ENCODE measurements around the gene RASSF3. TPM values are rescaled to one million over a fixed set of nuclear protein-coding genes. Genes with fewer than 3 reads are reported as not detected.

Gene RASSF3, protein sequence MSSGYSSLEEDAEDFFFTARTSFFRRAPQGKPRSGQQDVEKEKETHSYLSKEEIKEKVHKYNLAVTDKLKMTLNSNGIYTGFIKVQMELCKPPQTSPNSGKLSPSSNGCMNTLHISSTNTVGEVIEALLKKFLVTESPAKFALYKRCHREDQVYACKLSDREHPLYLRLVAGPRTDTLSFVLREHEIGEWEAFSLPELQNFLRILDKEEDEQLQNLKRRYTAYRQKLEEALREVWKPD
- total RNA-seq (2014; rRNA removed): 13.4 and 19.1 TPM in 2 replicates
- percentile 51 among the genes with signal in this experiment for Bru-seq, nascent RNA
- percentile 56 among the genes with signal in this experiment for BruChase-seq, experiment 1, labeled RNA remaining after a 6-hour chase
- percentile 52 among the genes with signal in this experiment for BruChase-seq, experiment 2, labeled RNA remaining after a 2-hour chase
- long read RNA-seq, transcript RASSF3-204 (5 exons, 3,492 nt): major isoform, 22 of 31 reads
- long read RNA-seq, partial matches to known transcripts: 2 of 31 reads
- long read RNA-seq, other reads (novel, unspliced or antisense): 6 of 31 reads

DNA sequence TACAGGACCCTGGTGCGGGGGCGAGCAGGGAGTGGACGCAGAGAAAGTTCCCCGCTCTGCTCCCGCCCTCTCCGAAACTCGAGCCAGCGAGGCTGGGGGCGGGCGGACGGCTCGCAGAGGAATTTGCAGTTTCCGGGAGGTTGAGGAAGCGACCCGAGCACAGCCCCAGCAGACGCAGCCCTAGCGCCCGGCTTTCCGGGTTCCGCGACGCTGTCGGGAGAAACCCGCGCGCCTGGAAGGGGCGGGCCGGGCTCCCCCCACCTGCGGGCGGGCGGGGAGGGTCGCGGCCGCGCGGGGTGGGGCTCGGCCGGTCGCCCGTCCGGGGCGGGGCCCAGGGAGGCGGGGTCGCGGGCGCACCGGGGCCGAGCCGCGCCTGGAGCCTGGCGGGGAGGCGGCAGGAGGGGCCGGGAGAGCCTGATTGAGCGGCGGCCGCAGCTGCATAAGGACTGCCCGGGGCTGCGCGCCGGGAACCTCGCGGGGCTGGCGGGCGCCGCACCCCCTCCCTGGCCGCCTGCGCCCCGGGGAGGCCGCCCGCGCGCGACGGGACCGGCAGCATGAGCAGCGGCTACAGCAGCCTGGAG lies at the start of gene RASSF3:
Gene RASSF3, plus strand, starts transcription at position 417 of the 581 bp plus-strand sequence. Its CDS starts 138 bp downstream, at position 555.
- Histone ChIP-seq H3F3A (ENCODE audit: low read length, unreplicated experiment) (peaks cover 4% of the 10 kb centered on the region), H3K79me2 (ENCODE audit: low read length) (peaks cover 47% of the 10 kb centered on the region), H3K9me3 (ENCODE audit: low read length) (no peaks in the 10 kb centered on the region), H3K27me3 (ENCODE audit: low read length) (no peaks in the 10 kb centered on the region), H4K20me1 (ENCODE audit: low read length) (0 out of 2 replicates have a peak, but pooled peaks cover 7% of the 10 kb centered on the region), H3K36me3 (ENCODE audit: low read depth, low read length) (no peaks in the 10 kb centered on the region), H2AFZ (ENCODE audit: low read length) (peak within 1 kb of the TSS; percentile 75), H3K4me1 (ENCODE audit: insufficient read depth, low read length) (peaks cover 10% of the 10 kb centered on the region; the same call in 1 of the 2 replicates), H3K9ac (ENCODE audit: low read length) (peak within 1 kb of the TSS; percentile 83), H3K4me2 (ENCODE audit: low read length) (peak within 1 kb of the TSS; percentile 99), H3K27ac (ENCODE audit: low read length) (peak within 1 kb of the TSS; percentile 78), H3K4me3 (ENCODE audit: low read length) (peak within 1 kb of the TSS; percentile 80), H3K9me2 (replicated peaks; ENCODE audit: low read length) (no peaks in the 10 kb centered on the region)
- intact Hi-C loops (cut with micrococcal nuclease): no loop called here
- ChIA-PET POLR2A (ENCODE audit: unreplicated experiment) (interaction anchor here (0.6 kb wide), 1 partner anchor 29 kb away, joined by 4 read pairs; no protein-coding TSS in a partner anchor), CTCF (no interaction called here)
- DNase-seq: peak; percentile 71
- BruUV-seq (replicated peaks): no TSS peak
- ATAC-seq: peak; percentile 60
- TF ChIP-seq, protein P1, sequence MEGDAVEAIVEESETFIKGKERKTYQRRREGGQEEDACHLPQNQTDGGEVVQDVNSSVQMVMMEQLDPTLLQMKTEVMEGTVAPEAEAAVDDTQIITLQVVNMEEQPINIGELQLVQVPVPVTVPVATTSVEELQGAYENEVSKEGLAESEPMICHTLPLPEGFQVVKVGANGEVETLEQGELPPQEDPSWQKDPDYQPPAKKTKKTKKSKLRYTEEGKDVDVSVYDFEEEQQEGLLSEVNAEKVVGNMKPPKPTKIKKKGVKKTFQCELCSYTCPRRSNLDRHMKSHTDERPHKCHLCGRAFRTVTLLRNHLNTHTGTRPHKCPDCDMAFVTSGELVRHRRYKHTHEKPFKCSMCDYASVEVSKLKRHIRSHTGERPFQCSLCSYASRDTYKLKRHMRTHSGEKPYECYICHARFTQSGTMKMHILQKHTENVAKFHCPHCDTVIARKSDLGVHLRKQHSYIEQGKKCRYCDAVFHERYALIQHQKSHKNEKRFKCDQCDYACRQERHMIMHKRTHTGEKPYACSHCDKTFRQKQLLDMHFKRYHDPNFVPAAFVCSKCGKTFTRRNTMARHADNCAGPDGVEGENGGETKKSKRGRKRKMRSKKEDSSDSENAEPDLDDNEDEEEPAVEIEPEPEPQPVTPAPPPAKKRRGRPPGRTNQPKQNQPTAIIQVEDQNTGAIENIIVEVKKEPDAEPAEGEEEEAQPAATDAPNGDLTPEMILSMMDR (conservative IDR thresholded peaks at IDR 0.05; ENCODE audit: low read depth, low read length): no peak
- TF ChIP-seq EZH2 (IDR thresholded peaks at IDR 0.05; ENCODE audit: low read length, unreplicated experiment): no peak
- no peak for TF ChIP-seq EZH2phosphoT487 (IDR thresholded peaks at IDR 0.05; ENCODE audit: borderline replicate concordance, low read length)

DNA sequence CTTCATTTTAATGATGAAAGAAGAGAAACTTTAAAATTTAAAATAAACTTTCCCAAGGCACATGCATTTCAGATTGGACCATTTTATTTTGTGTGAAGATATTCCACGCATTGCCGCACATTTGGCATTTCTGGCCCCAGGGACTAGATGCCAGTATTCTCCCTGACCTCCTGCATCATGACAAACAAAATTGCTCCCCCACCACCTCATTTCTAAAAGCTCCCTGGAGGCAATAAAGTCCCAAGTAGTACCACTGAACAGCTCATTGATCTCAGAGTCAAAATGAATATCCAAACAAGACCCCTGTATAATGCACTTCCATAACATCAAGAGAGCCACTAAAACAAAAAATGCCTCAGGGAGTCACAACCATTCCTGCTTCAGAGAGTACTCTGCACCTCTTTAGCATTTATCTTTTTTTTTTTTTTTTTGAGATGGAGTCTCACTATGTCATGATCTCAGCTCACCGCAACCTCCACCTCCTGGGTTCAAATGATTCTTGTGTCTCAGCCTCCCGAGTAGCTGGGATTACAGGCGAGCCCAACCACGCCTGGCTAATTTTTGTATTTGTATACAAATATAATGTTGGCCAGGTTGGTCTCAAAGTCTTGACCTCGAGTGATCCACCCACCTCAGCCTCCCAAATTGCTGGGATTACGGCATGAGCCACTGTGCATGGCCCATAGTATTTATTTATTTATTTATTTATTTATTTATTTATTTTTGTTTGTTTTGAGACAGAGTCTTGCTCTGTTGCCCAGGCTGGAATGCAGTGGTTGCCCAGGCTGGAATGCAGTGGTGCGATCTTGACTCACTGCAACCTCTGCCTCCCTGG lies 48.8 kb upstream of the RASSF3 start:
- DNase-seq (no peak), ATAC-seq (no peak)
- Histone ChIP-seq H3K9ac (ENCODE audit: low read length) (no peak overlapping the region), H3K36me3 (ENCODE audit: low read depth, low read length) (no peaks in the 10 kb centered on the region), H3F3A (ENCODE audit: low read length, unreplicated experiment) (no peaks in the 10 kb centered on the region), H3K4me3 (ENCODE audit: low read length) (no peak overlapping the region), H3K9me2 (replicated peaks; ENCODE audit: low read length) (no peaks in the 10 kb centered on the region), H3K4me1 (ENCODE audit: insufficient read depth, low read length) (peaks cover 21% of the 10 kb centered on the region), H3K9me3 (ENCODE audit: low read length) (no peaks in the 10 kb centered on the region), H2AFZ (ENCODE audit: low read length) (no peak overlapping the region), H3K27me3 (ENCODE audit: low read length) (no peaks in the 10 kb centered on the region), H3K4me2 (ENCODE audit: low read length) (peak overlapping the region; percentile 51), H3K27ac (ENCODE audit: low read length) (peak overlapping the region; percentile 57), H3K79me2 (ENCODE audit: low read length) (no peaks in the 10 kb centered on the region), H4K20me1 (ENCODE audit: low read length) (no peaks in the 10 kb centered on the region; the same call in 1 of the 2 replicates)
- CTCF ChIA-PET: interaction anchor here (0.5 to 1.4 kb wide), 2 partner anchors 27 to 235 kb away, joined by 3 read pairs; no protein-coding TSS in a partner anchor
- BruUV-seq (replicated peaks): no TSS peak
- intact Hi-C loops (cut with micrococcal nuclease): loop anchor here (1.0 kb wide), 1 partner anchor 47 kb away; no protein-coding TSS in a partner anchor
- POLR2A ChIA-PET (ENCODE audit: unreplicated experiment): no interaction called here
- TF ChIP-seq EZH2 (IDR thresholded peaks at IDR 0.05; ENCODE audit: low read length, unreplicated experiment): no peak
- TF ChIP-seq, protein P1 (conservative IDR thresholded peaks at IDR 0.05; ENCODE audit: low read depth, low read length): no peak
- TF ChIP-seq EZH2phosphoT487 (IDR thresholded peaks at IDR 0.05; ENCODE audit: borderline replicate concordance, low read length): no peak
